Cardiac atrium fibroblast (primary cell): ENCODE data around the gene IRF4. TPM values are rescaled to one million over a fixed set of nuclear protein-coding genes. Genes with fewer than 3 reads are reported as not detected.

Experiments
- total RNA-seq: library from RNA; depleted of rRNA; stranded (reverse); fragments of >200 nt; gene quantifications from 2 replicates; pipeline ENCODE4 v1.2.3, GENCODE V29; 2015

IRF4 gene
- 0.16 TPM in 1 of 2 replicates, not detected in the other for total RNA-seq

DNA sequence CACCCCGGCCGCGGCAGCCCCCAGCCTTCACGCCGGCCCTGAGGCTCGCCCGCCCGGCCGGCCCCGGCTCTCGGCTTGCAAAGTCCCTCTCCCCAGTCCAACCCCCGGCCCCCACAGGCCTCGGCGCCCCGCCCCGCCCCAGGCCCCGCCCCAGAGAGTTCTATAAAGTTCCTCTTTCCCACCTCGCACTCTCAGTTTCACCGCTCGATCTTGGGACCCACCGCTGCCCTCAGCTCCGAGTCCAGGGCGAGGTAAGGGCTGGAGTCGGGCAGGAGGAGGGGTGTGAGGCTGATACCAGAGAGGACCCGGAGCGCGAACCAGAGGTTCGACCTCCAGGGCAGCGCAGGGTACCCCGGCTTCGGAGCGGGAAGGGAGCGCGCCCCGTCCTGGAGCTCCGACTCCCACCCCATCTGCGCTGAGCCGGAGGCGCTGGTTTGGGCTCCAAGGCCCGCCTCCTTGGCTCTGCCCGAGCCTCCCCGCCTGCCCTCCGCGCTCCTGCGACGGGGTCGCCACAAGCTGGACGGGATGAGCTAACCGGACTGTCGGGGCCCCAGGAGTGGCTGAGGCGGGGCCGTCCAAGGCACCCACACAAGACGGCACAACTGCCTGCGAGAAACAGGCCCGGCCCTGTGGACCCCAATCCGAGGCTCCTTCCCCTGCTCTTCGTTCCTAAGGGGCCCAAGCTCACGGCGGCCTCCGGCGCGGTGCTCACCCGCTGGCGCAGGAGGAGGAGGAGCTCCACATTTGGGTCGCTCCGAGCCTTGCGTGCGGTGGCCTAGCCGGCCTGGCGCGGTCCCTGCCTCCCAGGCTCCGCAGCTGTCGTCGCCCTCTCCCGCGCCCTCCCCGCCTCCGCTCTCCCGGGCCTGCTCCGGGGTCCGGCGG is at the start of gene IRF4:
Gene IRF4 (plus strand): TSS at position 194 of the 882 bp plus-strand sequence. CDS start 1,401 bp downstream, outside the sequence.

Other genes starting within 250 kb of the IRF4 start
- 10.1 and 16.0 TPM in 2 replicates for gene DUSP22, start 99.3 kb upstream of the IRF4 start, total RNA-seq